Kidney (tissue), 22 donors: ENCODE data around the gene C15orf61. TPM values are rescaled to one million over a fixed set of nuclear protein-coding genes. Genes with fewer than 3 reads are reported as not detected.
A peak's percentile ranks its signal among the peaks of the same experiment; 100 is the strongest.

Experiments
- DNase-seq, 5 donors: peaks; one replicate each; pipeline ENCODE4 v3.0.0-alpha.2; 2013 to 2020
- FAIRE-seq: peaks from 2 replicates; lab custom pipeline; 2012; peaks lifted over from hg19 to GRCh38; lab: Jason Lieb, UNC
- H3K27ac ChIP-seq, 2 donors: one replicate each; pipeline ENCODE4 v1.7.0; 2013; ENCODE audit warnings: low read depth in 2 of 2, low read length in 2 of 2, inconsistent platforms in 1 of 2
- H3K27me3 ChIP-seq: one replicate; pipeline ENCODE4 v1.7.1; 2013; ENCODE audit warnings: low read length, inconsistent platforms; ENCODE audit not compliant: control insufficient read depth, insufficient read depth
- H3K36me3 ChIP-seq, 3 donors: one replicate each; pipeline versions ENCODE4 v1.7.0 to v1.7.1; 2013; ENCODE audit warnings: low read length in 3 of 3, control low read depth in 1 of 3, inconsistent platforms in 1 of 3; ENCODE audit not compliant: insufficient read depth in 3 of 3, control insufficient read depth in 2 of 3
- H3K4me1 ChIP-seq, 3 donors: one replicate each; pipeline versions ENCODE4 v1.7.0 to v1.7.1; 2013; ENCODE audit warnings: low read length in 3 of 3, inconsistent platforms in 1 of 3, low read depth in 1 of 3; ENCODE audit not compliant: control insufficient read depth in 2 of 3, insufficient read depth in 2 of 3
- H3K4me3 ChIP-seq, 3 donors: one replicate each; pipeline versions ENCODE4 v1.7.0 to v1.8.1; 2013; ENCODE audit warnings: low read length in 3 of 3, control low read depth in 1 of 3, inconsistent platforms in 1 of 3
- H3K9ac ChIP-seq, 3 donors: one replicate each; pipeline versions ENCODE4 v1.7.0 to v1.7.1; 2013; ENCODE audit warnings: low read length in 3 of 3, control low read depth in 1 of 3, inconsistent platforms in 1 of 3
- H3K9me3 ChIP-seq, 3 donors: one replicate each; pipeline versions ENCODE4 v1.7.0 to v1.7.1; 2013; ENCODE audit warnings: low read length in 3 of 3, control low read depth in 1 of 3, inconsistent platforms in 1 of 3; ENCODE audit not compliant: control insufficient read depth in 2 of 3, insufficient read depth in 1 of 3
- intact Hi-C: fragments of 100-400 bp; cut with DNase I; formaldehyde crosslinking; loops from one replicate; pipeline ENCODE4 v1.11.1; 2022
- long read RNA-seq, 10 donors: library from polyadenylated mRNA in 1 of 10; unstranded in 1 of 10; transcript quantifications; one replicate each; pipeline ENCODE4 v2.0.0 and lab custom pipeline, GENCODE V29; 2021 to 2026
- polyA plus RNA-seq: library from polyadenylated mRNA; stranded (reverse); fragments of 350-450 nt; fragmentation: Illumina TruSeq; extraction: RNeasy Lipid Tissue Mini Kit (QIAGEN cat#74804); gene quantifications from one replicate; pipeline ENCODE4 v1.2.3, GENCODE V29; 2014; ENCODE audit warnings: low read depth, low replicate concordance; ENCODE audit not compliant: insufficient read depth
- total RNA-seq: library from RNA; stranded (reverse); fragmentation: NEBNext Ultra II Directional; extraction: Animal tissue kit (Norgen Biotek cat#: 25700); gene quantifications from one replicate; pipeline ENCODE4 v1.2.1, GENCODE V29; 2021
- TF ChIP-seq, protein P1 (sequence below): IDR thresholded peaks from 3 replicates; pipeline ENCODE4 v1.5.1; 2012; ENCODE audit warnings: mild to moderate bottlenecking, moderate library complexity, borderline replicate concordance; ENCODE audit not compliant: insufficient read depth; ENCODE audit errors: extremely low read depth
- donor health status: control.
- donor health status: control.
- donor health status: control.
- donor health status: control.
- donor health status: control.
- donor health status: DM: yes; HTN: yes; CAD: no.
- donor health status: Normal renal cell carcinoma (clear cell type).

C15orf61 gene
- total RNA-seq: 5.5 TPM
- polyA plus RNA-seq: 8.7 TPM
- long read RNA-seq, donor 1, full-length matches to known transcripts: 18 of 26 reads
- long read RNA-seq, donor 1, partial matches to known transcripts: 8 of 26 reads
- long read RNA-seq, donor 1, other reads (novel, unspliced or antisense): 0 of 26 reads
- long read RNA-seq, donor 2, full-length matches to known transcripts: 15 of 15 reads
- long read RNA-seq, donor 2, partial matches to known transcripts: 0 of 15 reads
- long read RNA-seq, donor 2, other reads (novel, unspliced or antisense): 0 of 15 reads
- long read RNA-seq, donor 3, full-length matches to known transcripts: 26 of 26 reads
- long read RNA-seq, donor 3, partial matches to known transcripts: 0 of 26 reads
- long read RNA-seq, donor 3, other reads (novel, unspliced or antisense): 0 of 26 reads
- long read RNA-seq, donor 4, full-length matches to known transcripts: 15 of 15 reads
- long read RNA-seq, donor 4, partial matches to known transcripts: 0 of 15 reads
- long read RNA-seq, donor 4, other reads (novel, unspliced or antisense): 0 of 15 reads
- long read RNA-seq, donor 5, full-length matches to known transcripts: 1 of 1 reads
- long read RNA-seq, donor 5, partial matches to known transcripts: 0 of 1 reads
- long read RNA-seq, donor 5, other reads (novel, unspliced or antisense): 0 of 1 reads
- long read RNA-seq, donor 6, full-length matches to known transcripts: 25 of 25 reads
- long read RNA-seq, donor 6, partial matches to known transcripts: 0 of 25 reads
- long read RNA-seq, donor 6, other reads (novel, unspliced or antisense): 0 of 25 reads
- long read RNA-seq, donor 7, full-length matches to known transcripts: 10 of 12 reads
- long read RNA-seq, donor 7, partial matches to known transcripts: 0 of 12 reads
- long read RNA-seq, donor 7, other reads (novel, unspliced or antisense): 2 of 12 reads
- long read RNA-seq, donor 8, full-length matches to known transcripts: 14 of 26 reads
- long read RNA-seq, donor 8, partial matches to known transcripts: 0 of 26 reads
- long read RNA-seq, donor 8, other reads (novel, unspliced or antisense): 12 of 26 reads
- long read RNA-seq, donor 9, full-length matches to known transcripts: 7 of 7 reads
- long read RNA-seq, donor 9, partial matches to known transcripts: 0 of 7 reads
- long read RNA-seq, donor 9, other reads (novel, unspliced or antisense): 0 of 7 reads
- long read RNA-seq, donor 10, full-length matches to known transcripts: 22 of 22 reads
- long read RNA-seq, donor 10, partial matches to known transcripts: 0 of 22 reads
- long read RNA-seq, donor 10, other reads (novel, unspliced or antisense): 0 of 22 reads

DNA sequence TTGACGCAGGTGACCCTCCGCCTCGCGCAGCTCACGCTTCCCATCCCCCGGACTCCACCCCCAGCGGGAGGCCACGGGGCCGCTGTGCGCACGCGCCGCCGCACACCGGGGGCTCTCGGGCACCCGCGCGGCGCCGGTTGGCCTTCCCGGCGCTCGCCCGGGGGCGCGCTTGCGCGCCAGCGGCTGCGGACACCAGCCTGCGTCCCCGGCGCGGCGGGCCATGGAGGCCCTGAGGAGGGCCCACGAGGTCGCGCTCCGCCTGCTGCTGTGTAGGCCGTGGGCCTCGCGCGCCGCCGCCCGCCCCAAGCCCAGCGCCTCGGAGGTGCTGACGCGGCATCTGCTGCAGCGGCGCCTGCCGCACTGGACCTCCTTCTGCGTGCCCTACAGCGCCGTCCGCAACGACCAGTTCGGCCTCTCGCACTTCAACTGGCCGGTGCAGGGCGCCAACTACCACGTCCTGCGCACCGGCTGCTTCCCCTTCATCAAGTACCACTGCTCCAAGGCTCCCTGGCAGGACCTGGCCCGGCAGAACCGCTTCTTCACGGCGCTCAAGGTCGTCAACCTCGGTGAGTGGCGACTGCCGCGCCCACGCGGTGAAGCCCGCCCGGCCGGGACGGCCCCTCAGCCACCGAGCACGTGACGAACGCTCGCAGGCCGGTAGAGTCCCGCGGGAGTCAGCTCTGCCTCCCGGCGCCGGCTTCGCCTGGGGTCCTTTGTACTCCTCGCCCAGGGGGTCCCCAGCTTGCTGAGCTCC, at the start of gene C15orf61:
C15orf61 (plus strand) TSS at position 103 of the 754 bp plus-strand sequence; CDS start at position 221, 118 bp downstream.
- H3K27ac ChIP-seq: peak within 1 kb of the TSS; percentile 98 to 99
- no peaks in the 10 kb centered on the region for H3K36me3 ChIP-seq
- no peaks in the 10 kb centered on the region for H3K4me1 ChIP-seq
- FAIRE-seq (no peak), DNase-seq (peak; percentile 90 to 96 (median 92))
- intact Hi-C loops: no loop called here
- peak within 1 kb of the TSS; percentile 82 to 97 (median 91) for H3K4me3 ChIP-seq
- H3K27me3 ChIP-seq: no peaks in the 10 kb centered on the region
- TF ChIP-seq, protein P1, sequence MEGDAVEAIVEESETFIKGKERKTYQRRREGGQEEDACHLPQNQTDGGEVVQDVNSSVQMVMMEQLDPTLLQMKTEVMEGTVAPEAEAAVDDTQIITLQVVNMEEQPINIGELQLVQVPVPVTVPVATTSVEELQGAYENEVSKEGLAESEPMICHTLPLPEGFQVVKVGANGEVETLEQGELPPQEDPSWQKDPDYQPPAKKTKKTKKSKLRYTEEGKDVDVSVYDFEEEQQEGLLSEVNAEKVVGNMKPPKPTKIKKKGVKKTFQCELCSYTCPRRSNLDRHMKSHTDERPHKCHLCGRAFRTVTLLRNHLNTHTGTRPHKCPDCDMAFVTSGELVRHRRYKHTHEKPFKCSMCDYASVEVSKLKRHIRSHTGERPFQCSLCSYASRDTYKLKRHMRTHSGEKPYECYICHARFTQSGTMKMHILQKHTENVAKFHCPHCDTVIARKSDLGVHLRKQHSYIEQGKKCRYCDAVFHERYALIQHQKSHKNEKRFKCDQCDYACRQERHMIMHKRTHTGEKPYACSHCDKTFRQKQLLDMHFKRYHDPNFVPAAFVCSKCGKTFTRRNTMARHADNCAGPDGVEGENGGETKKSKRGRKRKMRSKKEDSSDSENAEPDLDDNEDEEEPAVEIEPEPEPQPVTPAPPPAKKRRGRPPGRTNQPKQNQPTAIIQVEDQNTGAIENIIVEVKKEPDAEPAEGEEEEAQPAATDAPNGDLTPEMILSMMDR: no peak
- no peaks in the 10 kb centered on the region for H3K9me3 ChIP-seq
- H3K9ac ChIP-seq: peak within 1 kb of the TSS; percentile 79 to 97 (median 81)

DNA sequence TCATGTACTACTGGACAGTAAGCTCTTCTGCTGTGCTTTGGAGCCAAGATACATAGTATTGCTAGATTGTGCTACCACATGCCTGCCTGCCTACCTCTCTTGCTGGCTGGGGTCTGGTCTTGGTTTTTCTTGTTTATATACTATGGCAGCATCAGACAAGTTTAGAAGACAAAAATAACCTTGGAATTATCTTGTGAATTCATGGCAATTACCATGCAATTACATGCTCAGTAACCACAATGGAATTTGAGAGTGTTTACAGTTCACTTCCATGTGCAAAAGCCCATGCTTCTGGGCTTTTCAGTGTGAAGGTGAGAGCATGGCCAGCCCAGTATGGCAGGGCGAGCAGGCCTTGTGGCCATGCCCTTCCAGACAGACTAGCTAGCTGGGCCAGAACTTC, 48.0 kb upstream of the C15orf61 start:
- TF ChIP-seq, protein P1: no peak
- no peak for FAIRE-seq

More for the DNA sequence above, 48.0 kb upstream of the C15orf61 start:
- H3K27ac ChIP-seq: no peak overlapping the region
- H3K4me1 ChIP-seq: no peaks in the 10 kb centered on the region
- intact Hi-C loops: no loop called here
- no peak overlapping the region for H3K4me3 ChIP-seq
- no peaks in the 10 kb centered on the region for H3K9me3 ChIP-seq
- H3K9ac ChIP-seq: no peak overlapping the region
- H3K36me3 ChIP-seq: peaks cover 0 to 2% (median 0%) of the 10 kb centered on the region in 3 donors
- H3K27me3 ChIP-seq: no peaks in the 10 kb centered on the region
- no peak for DNase-seq
